ENCODE data around the gene CEP135. TPM values are rescaled to one million over a fixed set of nuclear protein-coding genes. Genes with fewer than 3 reads are reported as not detected.
"Not testable (repeated sequence)": the region's sequence is repeated elsewhere in the genome, so short reads cannot be mapped to it uniquely, and the experiment has no call there.

CEP135 gene
- total RNA-seq, 2 experiments from 2014 or later = 15.7 to 15.8 TPM

DNA sequence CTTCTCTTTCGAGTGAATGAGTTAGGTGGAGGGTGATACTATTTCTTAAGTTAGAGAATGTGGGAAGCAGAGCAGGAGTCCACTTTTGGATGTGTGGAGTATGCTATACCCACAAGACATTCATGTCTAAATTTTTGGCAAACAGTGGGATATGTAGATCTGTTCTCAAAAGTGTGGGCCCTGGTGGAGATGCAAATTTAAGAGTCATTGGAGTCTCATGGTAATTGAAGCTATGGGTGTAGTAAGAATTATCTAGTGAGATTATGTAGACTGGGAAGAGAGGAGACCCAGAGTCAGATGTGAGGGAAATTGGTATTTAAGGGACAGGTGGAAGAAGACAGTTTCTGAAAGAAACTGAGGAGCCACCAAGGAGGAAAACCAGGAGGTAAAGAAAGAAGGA lies 7.0 kb downstream of the CEP135 start:
- ATAC-seq (no peak), DNase-seq (no peak)
- Mint-ChIP-seq H3K9me3 (ENCODE audit: low read depth) (no peaks in the 10 kb centered on the region), H3K36me3 (peaks cover 38% of the 10 kb centered on the region), H3K4me1 (peaks cover 7% of the 10 kb centered on the region), H3K27ac (no peak overlapping the region), H3K27me3 (no peaks in the 10 kb centered on the region), H3K4me3 (no peak overlapping the region)
- CTCF ChIA-PET = no interaction called here

DNA sequence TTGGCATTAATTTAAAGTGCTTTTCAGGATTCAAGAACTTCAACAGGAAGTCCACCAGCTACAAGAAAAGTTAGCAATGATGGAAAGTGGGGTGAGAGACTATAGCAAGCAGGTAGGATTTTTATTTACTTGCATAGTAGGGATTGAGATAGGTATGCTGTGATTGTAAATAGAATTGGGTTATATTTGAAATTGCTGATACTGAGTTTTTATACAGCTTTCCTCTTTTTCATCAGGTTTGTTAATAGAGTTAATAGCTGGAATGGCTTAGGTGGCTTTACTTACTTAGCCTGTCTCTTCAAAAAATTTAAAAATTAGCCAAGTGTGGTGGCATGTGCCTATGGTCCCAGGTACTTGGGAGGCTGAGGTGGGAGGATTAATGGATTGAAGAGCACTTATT lies 10.9 kb downstream of the CEP135 start:
- CTCF ChIA-PET = interaction anchor here (1.8 kb wide), 1 partner anchor 11 kb away, joined by 7 read pairs; the partner anchor contains the start of gene CEP135
- Mint-ChIP-seq H3K27ac (no peak overlapping the region), H3K4me1 (no peaks in the 10 kb centered on the region)

DNA sequence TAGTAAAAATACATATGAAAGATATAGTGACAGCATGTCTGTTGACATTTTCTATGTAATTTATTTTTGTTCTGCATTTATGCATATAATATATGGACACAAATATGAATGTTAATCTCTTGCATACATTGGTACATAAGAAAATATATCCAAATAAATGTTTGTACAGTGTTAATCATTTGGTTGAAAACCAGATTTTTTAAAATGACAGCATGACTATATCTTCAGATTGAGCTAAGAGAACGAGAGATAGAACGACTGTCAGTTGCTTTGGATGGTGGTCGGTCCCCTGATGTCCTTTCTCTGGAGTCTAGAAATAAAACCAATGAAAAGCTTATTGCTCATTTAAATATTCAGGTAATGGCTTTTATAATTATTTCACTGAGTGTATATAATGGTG lies 15.3 kb downstream of the CEP135 start:
- Mint-ChIP-seq H3K27me3 (no peaks in the 10 kb centered on the region), H3K9me3 (ENCODE audit: low read depth) (no peaks in the 10 kb centered on the region), H3K27ac (no peak overlapping the region), H3K36me3 (peaks cover 30% of the 10 kb centered on the region), H3K4me1 (no peaks in the 10 kb centered on the region), H3K4me3 (no peak overlapping the region)
- CTCF ChIA-PET = interaction anchor here (1.1 to 1.8 kb wide), 2 partner anchors 11 to 15 kb away, joined by 3 to 4 read pairs; partner anchors contain the start of gene CEP135
- no peak for ATAC-seq
- DNase-seq = no peak

More for the DNA sequence above, 10.9 kb downstream of the CEP135 start:
- Mint-ChIP-seq H3K4me3 (no peak overlapping the region), H3K36me3 (peaks cover 37% of the 10 kb centered on the region), H3K9me3 (ENCODE audit: low read depth) (no peaks in the 10 kb centered on the region), H3K27me3 (no peaks in the 10 kb centered on the region)
- ATAC-seq (no peak), DNase-seq (no peak)

DNA sequence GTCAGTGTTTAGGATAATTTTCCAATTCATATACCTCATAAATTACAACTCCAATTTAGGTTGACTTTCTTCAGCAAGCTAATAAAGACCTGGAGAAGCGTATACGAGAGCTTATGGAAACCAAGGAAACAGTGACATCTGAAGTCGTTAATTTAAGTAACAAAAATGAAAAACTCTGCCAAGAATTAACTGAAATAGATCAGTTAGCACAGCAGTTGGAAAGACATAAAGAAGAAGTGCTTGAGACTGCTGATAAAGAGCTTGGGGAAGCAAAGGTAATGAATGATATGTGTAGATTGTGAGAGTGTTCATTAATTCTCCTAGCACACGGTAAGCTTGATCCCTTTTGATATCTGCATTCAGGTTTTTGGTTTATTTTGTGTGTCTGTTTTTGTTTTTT lies 16.8 kb downstream of the CEP135 start:
- DNase-seq (no peak), ATAC-seq (no peak)
- Mint-ChIP-seq H3K27me3 (no peaks in the 10 kb centered on the region), H3K4me1 (no peaks in the 10 kb centered on the region), H3K27ac (no peak overlapping the region), H3K36me3 (peaks cover 23% of the 10 kb centered on the region), H3K9me3 (ENCODE audit: low read depth) (no peaks in the 10 kb centered on the region), H3K4me3 (no peak overlapping the region)
- CTCF ChIA-PET = interaction anchor here (0.6 to 1.8 kb wide), 2 partner anchors 15 to 17 kb away, joined by 3 to 4 read pairs; partner anchors contain the start of gene CEP135

DNA sequence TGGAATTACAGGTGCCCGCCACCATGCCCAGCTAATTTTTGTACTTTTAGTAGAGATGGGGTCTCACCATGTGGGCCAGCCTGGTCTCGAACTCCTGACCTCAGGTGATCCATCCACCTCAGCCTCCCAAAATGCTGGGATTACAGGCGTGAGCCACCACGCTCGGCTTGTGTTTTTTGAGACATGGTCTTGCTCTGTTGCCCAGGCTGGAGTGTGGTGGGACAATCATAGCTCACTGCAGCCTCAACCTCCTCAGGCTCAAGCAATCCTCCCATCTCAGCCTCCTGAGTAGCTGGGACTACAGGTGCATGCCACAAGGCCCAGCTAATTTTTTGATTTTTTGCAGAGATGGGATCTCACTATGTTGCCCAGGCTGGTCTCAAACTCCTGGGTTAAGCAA lies 17.6 kb downstream of the CEP135 start:
- peaks cover 21% of the 10 kb centered on the region for H3K36me3 Mint-ChIP-seq

DNA sequence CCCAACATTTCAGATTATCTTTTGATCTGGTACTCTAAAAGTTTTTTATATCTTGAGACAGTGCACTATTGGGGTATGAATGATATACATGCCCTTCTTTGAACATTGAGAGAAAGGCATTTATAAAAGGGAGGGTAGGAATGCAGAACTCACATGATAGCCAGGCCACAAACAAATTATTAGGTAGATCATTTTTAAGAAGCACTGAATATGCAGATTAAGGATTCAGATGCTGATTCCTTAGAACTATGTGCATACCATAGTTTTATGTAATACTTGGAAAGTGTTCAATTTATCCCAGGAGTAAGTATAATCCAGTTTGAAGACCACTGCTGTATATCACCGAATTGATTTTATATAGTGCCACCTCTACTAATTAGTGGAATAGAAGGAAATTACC lies 18.6 kb downstream of the CEP135 start:
- Mint-ChIP-seq H3K27ac (no peak overlapping the region), H3K4me1 (no peaks in the 10 kb centered on the region), H3K36me3 (peaks cover 19% of the 10 kb centered on the region), H3K9me3 (ENCODE audit: low read depth) (no peaks in the 10 kb centered on the region), H3K27me3 (no peaks in the 10 kb centered on the region), H3K4me3 (no peak overlapping the region)
- ATAC-seq (no peak), DNase-seq (no peak)
- CTCF ChIA-PET = no interaction called here

More for the DNA sequence above, 17.6 kb downstream of the CEP135 start:
- H3K27me3 Mint-ChIP-seq; H3K9me3 Mint-ChIP-seq (ENCODE audit: low read depth); ATAC-seq; H3K4me3 Mint-ChIP-seq; CTCF ChIA-PET; H3K27ac Mint-ChIP-seq; DNase-seq; H3K4me1 Mint-ChIP-seq: not testable (repeated sequence)

DNA sequence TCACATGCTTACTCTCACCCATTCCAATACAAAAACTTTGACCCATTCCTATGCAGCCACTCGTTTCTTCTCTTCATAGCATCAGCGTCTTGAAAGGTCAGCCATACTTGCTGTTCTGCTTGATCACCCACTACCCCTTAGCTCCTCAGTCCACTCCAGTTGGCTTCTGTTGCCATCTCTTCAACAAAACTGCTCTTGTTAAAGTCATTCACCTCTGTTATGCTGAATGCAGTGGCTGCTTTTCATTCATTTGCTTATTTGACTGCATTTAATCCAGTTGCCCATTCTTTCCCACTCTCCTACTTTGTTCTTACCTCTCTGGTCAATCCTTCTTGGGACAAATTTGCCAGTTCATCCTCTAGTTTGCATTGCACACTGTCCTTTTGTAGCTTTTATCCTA lies 24.9 kb downstream of the CEP135 start:
- peaks cover 16% of the 10 kb centered on the region for H3K36me3 Mint-ChIP-seq
- ATAC-seq (no peak), DNase-seq (no peak)
- no peak overlapping the region for H3K4me3 Mint-ChIP-seq
- no peak overlapping the region for H3K27ac Mint-ChIP-seq
- H3K9me3 Mint-ChIP-seq (ENCODE audit: low read depth) = no peaks in the 10 kb centered on the region
- no peaks in the 10 kb centered on the region for H3K27me3 Mint-ChIP-seq
- no peaks in the 10 kb centered on the region for H3K4me1 Mint-ChIP-seq
- CTCF ChIA-PET = no interaction called here

DNA sequence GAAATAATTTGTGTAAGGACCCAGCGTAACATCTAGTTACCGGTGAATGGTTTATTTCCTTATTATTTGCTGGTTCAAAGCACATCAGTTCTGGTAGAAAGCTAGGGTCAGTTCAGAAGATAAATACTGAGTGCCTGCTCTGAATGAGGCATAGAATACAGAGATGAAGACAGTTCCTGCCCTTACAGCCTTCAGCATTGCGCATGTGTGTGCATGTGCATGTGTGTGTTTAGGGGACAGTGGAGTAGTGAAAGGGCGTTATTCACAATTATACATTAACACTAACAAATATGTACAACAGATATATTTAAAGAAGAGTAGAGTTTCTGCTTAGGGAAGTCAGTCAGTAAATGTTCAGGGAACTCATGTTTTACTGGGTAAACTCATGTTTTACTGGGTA lies 29.1 kb downstream of the CEP135 start:
- CTCF ChIA-PET = no interaction called here

DNA sequence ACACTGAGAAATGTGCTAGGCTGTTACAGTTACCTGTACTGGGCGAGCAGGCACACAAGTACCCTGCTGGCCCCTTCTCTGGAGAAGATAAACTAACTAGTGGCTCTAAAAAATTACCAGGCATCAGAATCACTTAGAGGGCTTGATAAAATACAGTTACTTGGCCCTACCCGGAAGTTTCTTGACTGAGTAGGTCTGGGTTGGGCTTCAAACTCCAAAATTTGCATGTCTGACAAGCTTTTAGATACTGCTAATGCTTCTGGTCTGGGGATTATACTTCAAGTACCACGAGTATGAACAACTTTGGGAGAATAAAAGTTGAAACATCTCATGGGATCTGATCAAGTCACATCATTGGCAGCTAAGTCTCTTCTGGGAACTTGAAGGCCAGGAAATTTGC lies 30.8 kb downstream of the CEP135 start:
- DNase-seq (no peak), ATAC-seq (no peak)
- CTCF ChIA-PET = no interaction called here
- Mint-ChIP-seq H3K4me3 (no peak overlapping the region), H3K9me3 (ENCODE audit: low read depth) (no peaks in the 10 kb centered on the region), H3K27me3 (no peaks in the 10 kb centered on the region), H3K36me3 (peaks cover 32% of the 10 kb centered on the region), H3K4me1 (no peaks in the 10 kb centered on the region), H3K27ac (no peak overlapping the region)

More for the DNA sequence above, 29.1 kb downstream of the CEP135 start:
- Mint-ChIP-seq H3K4me1 (no peaks in the 10 kb centered on the region), H3K27ac (no peak overlapping the region), H3K27me3 (no peaks in the 10 kb centered on the region), H3K36me3 (peaks cover 27% of the 10 kb centered on the region), H3K9me3 (ENCODE audit: low read depth) (no peaks in the 10 kb centered on the region), H3K4me3 (no peak overlapping the region)
- ATAC-seq (no peak), DNase-seq (no peak)

DNA sequence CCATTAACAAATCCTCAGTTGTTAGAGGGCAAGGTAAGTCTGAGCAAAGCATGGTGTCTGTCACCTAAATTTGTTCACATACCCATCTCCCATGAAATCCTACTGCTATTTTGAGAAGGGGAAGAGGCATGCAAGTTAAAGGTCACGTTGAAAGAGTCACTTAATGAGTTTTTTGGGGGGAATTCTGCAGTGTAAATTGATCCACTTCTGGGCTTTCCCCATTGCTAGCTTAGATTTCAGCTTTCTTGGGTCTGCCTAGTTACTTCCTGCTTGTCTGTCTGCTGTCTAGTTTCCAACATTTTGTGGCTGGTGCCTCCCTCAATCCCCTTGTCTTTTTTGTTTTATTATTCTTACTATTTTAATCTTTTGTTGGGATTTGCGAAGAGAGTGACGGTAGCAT lies 32.0 kb downstream of the CEP135 start:
- H3K27me3 Mint-ChIP-seq = no peaks in the 10 kb centered on the region
- DNase-seq (no peak), ATAC-seq (no peak)
- no peaks in the 10 kb centered on the region for H3K4me1 Mint-ChIP-seq
- peaks cover 25% of the 10 kb centered on the region for H3K36me3 Mint-ChIP-seq
- H3K9me3 Mint-ChIP-seq (ENCODE audit: low read depth) = no peaks in the 10 kb centered on the region
- CTCF ChIA-PET = no interaction called here
- H3K4me3 Mint-ChIP-seq = no peak overlapping the region
- H3K27ac Mint-ChIP-seq = no peak overlapping the region

DNA sequence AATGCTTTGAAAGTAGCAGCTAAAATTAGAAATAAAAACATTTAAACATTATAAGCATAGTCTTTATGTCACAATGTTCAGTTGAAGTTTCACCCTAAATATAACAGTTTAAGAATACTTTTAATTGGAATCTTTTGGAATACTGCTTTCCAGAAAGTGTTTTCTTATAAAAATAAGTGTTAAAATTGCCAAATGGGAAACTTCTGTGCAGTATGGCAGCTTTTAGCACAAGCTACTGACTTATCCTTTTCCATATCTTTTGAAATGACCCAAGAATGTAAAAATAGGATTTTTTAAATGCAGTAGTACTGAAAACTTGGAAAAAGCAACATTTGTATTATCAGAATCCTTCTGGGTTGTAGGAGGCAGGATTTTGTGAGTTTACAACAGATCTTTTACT lies 34.2 kb downstream of the CEP135 start:
- Mint-ChIP-seq H3K9me3 (ENCODE audit: low read depth) (no peaks in the 10 kb centered on the region), H3K4me1 (no peaks in the 10 kb centered on the region), H3K36me3 (peaks cover 31% of the 10 kb centered on the region), H3K27ac (no peak overlapping the region), H3K27me3 (no peaks in the 10 kb centered on the region), H3K4me3 (no peak overlapping the region)
- CTCF ChIA-PET = no interaction called here
- no peak for DNase-seq
- no peak for ATAC-seq

DNA sequence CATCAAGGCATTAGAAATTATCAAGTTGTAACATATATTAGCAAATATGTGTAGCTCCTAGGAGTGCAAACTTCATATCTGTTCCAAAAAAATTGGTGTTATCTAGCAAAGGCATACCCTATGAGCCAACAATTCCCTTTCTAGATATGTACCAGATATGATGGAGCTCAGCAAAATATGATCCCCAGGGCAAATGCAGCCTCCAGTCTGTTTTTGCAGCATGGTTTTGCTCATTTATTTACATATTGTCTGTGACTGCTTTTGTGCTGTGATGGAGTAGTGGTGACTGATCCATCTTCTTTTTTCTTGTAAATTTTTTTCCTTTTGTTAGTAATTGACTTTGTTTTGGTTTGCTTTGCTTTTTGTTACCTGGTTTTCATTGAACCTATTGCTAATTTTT lies 41.0 kb downstream of the CEP135 start:
- H3K27ac Mint-ChIP-seq = no peak overlapping the region

DNA sequence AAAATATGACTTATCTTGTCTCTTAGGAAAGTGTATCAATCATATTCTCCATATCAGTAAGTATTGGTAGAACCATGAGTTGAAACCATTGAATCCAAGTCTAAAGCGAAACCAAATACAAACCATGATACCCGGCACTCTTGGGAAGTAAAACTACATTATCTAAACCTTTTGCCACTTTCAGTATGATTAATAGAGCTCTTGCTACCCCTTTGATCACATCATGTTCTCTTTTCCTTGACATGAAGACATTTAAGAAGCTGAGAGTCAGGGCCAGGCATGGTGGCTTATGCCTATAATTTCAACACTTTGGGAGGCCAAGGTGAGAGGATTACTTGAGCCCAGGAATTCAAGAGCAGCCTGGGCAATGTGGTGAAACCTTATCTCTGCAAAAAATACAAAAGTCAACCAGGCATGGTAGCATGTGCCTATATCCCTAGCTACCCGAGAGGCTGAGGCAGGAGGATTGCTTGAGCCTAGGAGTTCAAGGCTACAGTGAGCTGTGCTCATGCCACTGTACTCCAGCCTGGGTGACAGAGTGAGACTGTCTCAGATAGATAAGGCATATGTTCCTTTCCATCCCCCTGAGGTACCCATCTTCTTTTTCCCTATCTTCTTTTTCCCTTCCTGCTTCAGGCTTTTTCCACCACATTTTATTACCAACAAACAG lies 45.4 kb downstream of the CEP135 start:
- Mint-ChIP-seq H3K9me3 (ENCODE audit: low read depth) (no peaks in the 10 kb centered on the region), H3K4me1 (peaks cover 24% of the 10 kb centered on the region), H3K27ac (peak overlapping the region; percentile 42), H3K27me3 (no peaks in the 10 kb centered on the region), H3K4me3 (no peak overlapping the region), H3K36me3 (peaks cover 36% of the 10 kb centered on the region)
- DNase-seq = no peak
- peak; percentile 82 for ATAC-seq
- CTCF ChIA-PET = interaction anchor here (0.6 to 1.2 kb wide), 3 partner anchors 45 to 766 kb away, joined by 3 to 4 read pairs (median 3); partner anchors contain the start of gene CEP135

More for the DNA sequence above, 41.0 kb downstream of the CEP135 start:
- no peaks in the 10 kb centered on the region for H3K27me3 Mint-ChIP-seq
- ATAC-seq = no peak
- CTCF ChIA-PET = interaction anchor here (1.3 kb wide), 1 partner anchor 22 kb away, joined by 3 read pairs; no protein-coding TSS in a partner anchor
- H3K4me3 Mint-ChIP-seq = no peak overlapping the region
- H3K4me1 Mint-ChIP-seq = peaks cover 19% of the 10 kb centered on the region
- DNase-seq = no peak
- H3K9me3 Mint-ChIP-seq (ENCODE audit: low read depth) = no peaks in the 10 kb centered on the region
- peaks cover 28% of the 10 kb centered on the region for H3K36me3 Mint-ChIP-seq

DNA sequence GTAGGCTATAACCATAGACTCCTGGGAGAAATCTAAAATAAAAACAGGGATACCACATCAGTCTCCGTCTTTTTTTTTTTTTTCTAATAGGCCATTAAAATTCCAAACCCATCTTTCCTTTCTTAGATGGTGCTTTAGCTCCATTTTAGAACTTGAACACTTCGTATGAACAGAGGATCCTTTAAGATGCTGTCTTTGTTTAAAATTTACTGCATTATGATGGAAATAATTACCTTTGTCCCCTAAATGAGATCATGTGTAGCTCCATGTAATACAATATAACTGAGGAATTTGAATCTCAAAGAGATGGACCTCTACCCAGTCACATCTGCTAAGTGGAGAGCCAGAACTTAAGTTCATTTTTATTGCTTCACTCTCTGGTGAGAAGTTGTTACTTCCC lies 47.9 kb downstream of the CEP135 start:
- ATAC-seq (no peak), DNase-seq (no peak)
- CTCF ChIA-PET = interaction anchor here (1.3 kb wide), 1 partner anchor 49 kb away, joined by 4 read pairs; no protein-coding TSS in a partner anchor
- Mint-ChIP-seq H3K4me3 (no peak overlapping the region), H3K9me3 (ENCODE audit: low read depth) (peaks cover 4% of the 10 kb centered on the region), H3K36me3 (peaks cover 60% of the 10 kb centered on the region), H3K27ac (no peak overlapping the region), H3K27me3 (no peaks in the 10 kb centered on the region), H3K4me1 (peaks cover 24% of the 10 kb centered on the region)
